GM23338 (cell line): ENCODE data around the gene CD180. TPM values are rescaled to one million over a fixed set of nuclear protein-coding genes. Genes with fewer than 3 reads are reported as not detected.
A peak's percentile ranks its signal among the peaks of the same experiment; 100 is the strongest.

Experiments used
- ATAC-seq: fragments of 200-7000 bp; cut with Tn5 transposase; 3 replicates; pipeline ENCODE4 v1.9.1; 2020
- DNase-seq: peaks from one replicate; pipeline ENCODE4 v3.0.0-alpha.2; 2015; ENCODE audit warnings: low spot score
- H2AFZ ChIP-seq: fragments of 200-600 bp; sonication (generic); 2 replicates; pipeline ENCODE4 v1.8.0; 2016; ENCODE audit warnings: antibody characterized with exemption, mild to moderate bottlenecking, moderate library complexity
- H3F3A ChIP-seq: fragments of 200-600 bp; sonication (generic); replicated peaks from 2 replicates; pipeline ENCODE4 v1.8.0; 2017; ENCODE audit warnings: antibody characterized with exemption, mixed run types, low read depth
- H3K27ac ChIP-seq: fragments of 200-600 bp; sonication (generic); 2 replicates; pipeline ENCODE4 v1.6.1; 2016; ENCODE audit warnings: low read depth
- H3K27me3 ChIP-seq: fragments of 200-600 bp; sonication (generic); 2 replicates; pipeline ENCODE4 v1.8.0; 2016; ENCODE audit warnings: mild to moderate bottlenecking, mixed run types, moderate library complexity; ENCODE audit not compliant: insufficient read depth
- H3K36me3 ChIP-seq: fragments of 200-600 bp; sonication (generic); 2 replicates; pipeline ENCODE4 v1.8.0; 2016; ENCODE audit warnings: mild to moderate bottlenecking; ENCODE audit not compliant: insufficient read depth
- H3K4me1 ChIP-seq: fragments of 200-600 bp; sonication (generic); 2 replicates; pipeline ENCODE4 v1.8.0; 2016; ENCODE audit warnings: mild to moderate bottlenecking, moderate library complexity; ENCODE audit not compliant: insufficient read depth
- H3K4me2 ChIP-seq: fragments of 200-600 bp; sonication (generic); 2 replicates; pipeline ENCODE4 v1.7.1; 2017; ENCODE audit warnings: mixed run types
- H3K4me3 ChIP-seq: fragments of 200-600 bp; sonication (generic); 2 replicates; pipeline ENCODE4 v1.6.1; 2016; ENCODE audit warnings: mixed run types
- H3K79me2 ChIP-seq: fragments of 200-600 bp; sonication (generic); replicated peaks from 2 replicates; pipeline ENCODE4 v1.8.0; 2017; ENCODE audit warnings: mild to moderate bottlenecking; ENCODE audit not compliant: insufficient read depth
- H3K9me2 ChIP-seq: fragments of 200-600 bp; sonication (generic); 2 replicates; pipeline ENCODE4 v1.8.0; 2017; ENCODE audit not compliant: insufficient read depth
- H4K20me1 ChIP-seq: fragments of 200-600 bp; sonication (generic); replicated peaks from 2 replicates; pipeline ENCODE4 v1.8.0; 2017; ENCODE audit warnings: mild to moderate bottlenecking; ENCODE audit not compliant: insufficient read depth
- H3K27ac Mint-ChIP-seq: 2 replicates; pipeline ENCODE4 v1.8.0; 2020; ENCODE audit warnings: inconsistent platforms, mild to moderate bottlenecking, moderate library complexity, mixed read lengths
- H3K27me3 Mint-ChIP-seq: 3 replicates; pipeline ENCODE4 v1.8.0; 2022; ENCODE audit warnings: low read depth, mild to moderate bottlenecking, moderate library complexity, mixed read lengths, inconsistent platforms; ENCODE audit not compliant: insufficient read depth, poor library complexity
- H3K36me3 Mint-ChIP-seq: 3 replicates; pipeline ENCODE4 v1.8.0; 2021; ENCODE audit warnings: low read depth, mild to moderate bottlenecking, inconsistent platforms, moderate library complexity, mixed read lengths
- H3K4me1 Mint-ChIP-seq: 3 replicates; pipeline ENCODE4 v1.8.0; 2020; ENCODE audit warnings: mild to moderate bottlenecking, inconsistent platforms, mixed read lengths
- H3K4me3 Mint-ChIP-seq: 3 replicates; pipeline ENCODE4 v1.8.0; 2021; ENCODE audit warnings: moderate library complexity, mild to moderate bottlenecking, inconsistent platforms, mixed read lengths
- H3K9me3 Mint-ChIP-seq: 3 replicates; pipeline ENCODE4 v1.8.0; 2020; ENCODE audit warnings: moderate library complexity, mild to moderate bottlenecking, inconsistent platforms, mixed read lengths
- CREB1 ChIP-seq: fragments of 250-450 bp; sonication (Bioruptor Pico); IDR thresholded peaks from 2 replicates; pipeline ENCODE4 v1.5.0; 2020; ENCODE audit warnings: low read depth, mild to moderate bottlenecking, moderate library complexity
- EZH2 ChIP-seq: fragments of 200-600 bp; sonication (generic); IDR thresholded peaks from one replicate; pipeline ENCODE4 v1.8.0; 2017; ENCODE audit warnings: antibody characterized with exemption, mild to moderate bottlenecking, low read depth; ENCODE audit not compliant: unreplicated experiment
- JUNB ChIP-seq: IDR thresholded peaks from one replicate; pipeline ENCODE4 v1.6.1; 2016; ENCODE audit warnings: antibody characterized with exemption; ENCODE audit not compliant: unreplicated experiment
- POLR2AphosphoS5 ChIP-seq: IDR thresholded peaks from 2 replicates; pipeline ENCODE4 v1.6.1; 2016; ENCODE audit warnings: antibody characterized with exemption, low read depth
- REST ChIP-seq: IDR thresholded peaks from one replicate; pipeline ENCODE4 v1.6.1; 2018; ENCODE audit warnings: antibody characterized with exemption; ENCODE audit not compliant: unreplicated experiment
- STAT1 ChIP-seq: IDR thresholded peaks from one replicate; pipeline ENCODE4 v1.6.1; 2016; ENCODE audit warnings: antibody characterized with exemption; ENCODE audit not compliant: unreplicated experiment
- ZNF331 ChIP-seq: fragments of 250-450 bp; sonication (Bioruptor Pico); IDR thresholded peaks from 2 replicates; pipeline ENCODE4 v1.5.0; 2020; ENCODE audit warnings: low read depth, mild to moderate bottlenecking, moderate library complexity
- ZNF462 ChIP-seq: fragments of 250-450 bp; sonication (Bioruptor Pico); IDR thresholded peaks from 2 replicates; pipeline ENCODE4 v1.5.0; 2020; ENCODE audit warnings: mild to moderate bottlenecking, moderate library complexity
- polyA plus RNA-seq: library from polyadenylated mRNA; unstranded; fragments of >200 nt; fragmentation: Nextera tagmentation; extraction: Ambion mirVana; gene quantifications from 2 replicates; pipeline ENCODE4 v1.2.1, GENCODE V29; 2016
- total RNA-seq: library from RNA; depleted of rRNA; stranded (reverse); fragments of >200 nt; shearing (Covaris generic); gene quantifications from 2 replicates; pipeline ENCODE4 v1.2.3, GENCODE V29; 2014
- TF ChIP-seq, protein P1 (sequence below), 2 experiments: fragments of 200-600 bp in 1 of 2; sonication (generic) in 1 of 2; conservative IDR thresholded peaks; 2 replicates each; pipeline versions ENCODE4 v1.5.1 to v1.6.1; 2016 to 2017; ENCODE audit warnings: antibody characterized with exemption in 2 of 2, low read depth in 2 of 2, mild to moderate bottlenecking in 2 of 2, moderate library complexity in 1 of 2

Gene CD180
- total and polyA plus RNA-seq, 2 experiments from 2014 or later: not detected

GRCh38 chr5:67166460-67167285 is 29.9 kb downstream of the CD180 start:
- Histone ChIP-seq H4K20me1 (no peaks in the 10 kb centered on the region), H3K4me3 (peak overlapping the region; percentile 44; the same call in 1 of the 2 replicates), H3F3A (no peaks in the 10 kb centered on the region), H3K27ac (peak overlapping the region; percentile 75; the same call in 1 of the 2 replicates), H3K9me2 (no peaks in the 10 kb centered on the region), H3K79me2 (no peaks in the 10 kb centered on the region), H3K36me3 (no peaks in the 10 kb centered on the region), H2AFZ (peak overlapping the region; percentile 96), H3K27me3 (no peaks in the 10 kb centered on the region), H3K4me2 (peak overlapping the region; percentile 68), H3K4me1 (no peaks in the 10 kb centered on the region)
- DNase-seq (peak; percentile 17), ATAC-seq (peak; percentile 65)
- Mint-ChIP-seq H3K9me3 (no peaks in the 10 kb centered on the region; the same call in 2 of the 3 replicates), H3K4me1 (peaks cover 12% of the 10 kb centered on the region; the same call in 2 of the 3 replicates), H3K27ac (peak overlapping the region; percentile 81), H3K27me3 (peaks cover 9% of the 10 kb centered on the region), H3K36me3 (peaks cover 5% of the 10 kb centered on the region; the same call in 1 of the 3 replicates), H3K4me3 (peak overlapping the region; percentile 27; the same call in 1 of the 3 replicates)
- TF ChIP-seq STAT1 (no peak), ZNF331 (CRISPR knock-in tag) (no peak), CREB1 (CRISPR knock-in tag) (no peak), REST (no peak), POLR2AphosphoS5 (no peak), JUNB (no peak), ZNF462 (CRISPR knock-in tag) (no peak), EZH2 (no peak)
- TF ChIP-seq, protein P1, sequence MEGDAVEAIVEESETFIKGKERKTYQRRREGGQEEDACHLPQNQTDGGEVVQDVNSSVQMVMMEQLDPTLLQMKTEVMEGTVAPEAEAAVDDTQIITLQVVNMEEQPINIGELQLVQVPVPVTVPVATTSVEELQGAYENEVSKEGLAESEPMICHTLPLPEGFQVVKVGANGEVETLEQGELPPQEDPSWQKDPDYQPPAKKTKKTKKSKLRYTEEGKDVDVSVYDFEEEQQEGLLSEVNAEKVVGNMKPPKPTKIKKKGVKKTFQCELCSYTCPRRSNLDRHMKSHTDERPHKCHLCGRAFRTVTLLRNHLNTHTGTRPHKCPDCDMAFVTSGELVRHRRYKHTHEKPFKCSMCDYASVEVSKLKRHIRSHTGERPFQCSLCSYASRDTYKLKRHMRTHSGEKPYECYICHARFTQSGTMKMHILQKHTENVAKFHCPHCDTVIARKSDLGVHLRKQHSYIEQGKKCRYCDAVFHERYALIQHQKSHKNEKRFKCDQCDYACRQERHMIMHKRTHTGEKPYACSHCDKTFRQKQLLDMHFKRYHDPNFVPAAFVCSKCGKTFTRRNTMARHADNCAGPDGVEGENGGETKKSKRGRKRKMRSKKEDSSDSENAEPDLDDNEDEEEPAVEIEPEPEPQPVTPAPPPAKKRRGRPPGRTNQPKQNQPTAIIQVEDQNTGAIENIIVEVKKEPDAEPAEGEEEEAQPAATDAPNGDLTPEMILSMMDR (conservative IDR thresholded peaks at IDR 0.05; ENCODE audit: low read depth in 2 of 2): no peak
